C4-2B (cell line): ENCODE data around the gene FAM124B.

Source experiments
- CTCF ChIP-seq: fragments of 450-650 bp; conservative IDR thresholded peaks from 2 replicates; pipeline ENCODE4 v1.5.1; 2017; ENCODE audit warnings: mild to moderate bottlenecking
- ZFX ChIP-seq: fragments of 450-650 bp; IDR thresholded peaks from 2 replicates; pipeline ENCODE4 v1.6.1; 2017

GRCh38 chr2:224334726-224335125 lies 67.2 kb downstream of the FAM124B start:
- no peak for TF ChIP-seq CTCF
- TF ChIP-seq ZFX = no peak
